Right lobe of liver (tissue), 4 donors: ENCODE measurements around the gene CHMP4A.

Experiments used
- CTCF ChIP-seq, 4 donors: fragments of 200-600 bp in 3 of 4; fragments of 450-650 bp in 1 of 4; IDR thresholded peaks; one replicate each; pipeline versions ENCODE4 v1.5.1 to v1.8.0; 2016 to 2022; ENCODE audit warnings: antibody characterized with exemption in 4 of 4, mild to moderate bottlenecking in 2 of 4
- POLR2A ChIP-seq: fragments of 450-650 bp; IDR thresholded peaks from one replicate; pipeline ENCODE4 v1.6.1; 2017; ENCODE audit warnings: antibody characterized with exemption, mild to moderate bottlenecking
- donor health status: DM: no; HTN: no; CAD: no.
- donor health status: DM: no; HTN: no; CAD: no.
- donor health status: DM: no; HTN: yes; CAD: no.

- TF ChIP-seq CTCF (IDR thresholded peaks at IDR 0.05) = no peak
- no peak for TF ChIP-seq POLR2A
These were observed 6.2 kb downstream of the CHMP4A start for GRCh38 chr14:24207104-24207551.
